Measurements from ENCODE around the gene RGL3.

DNA sequence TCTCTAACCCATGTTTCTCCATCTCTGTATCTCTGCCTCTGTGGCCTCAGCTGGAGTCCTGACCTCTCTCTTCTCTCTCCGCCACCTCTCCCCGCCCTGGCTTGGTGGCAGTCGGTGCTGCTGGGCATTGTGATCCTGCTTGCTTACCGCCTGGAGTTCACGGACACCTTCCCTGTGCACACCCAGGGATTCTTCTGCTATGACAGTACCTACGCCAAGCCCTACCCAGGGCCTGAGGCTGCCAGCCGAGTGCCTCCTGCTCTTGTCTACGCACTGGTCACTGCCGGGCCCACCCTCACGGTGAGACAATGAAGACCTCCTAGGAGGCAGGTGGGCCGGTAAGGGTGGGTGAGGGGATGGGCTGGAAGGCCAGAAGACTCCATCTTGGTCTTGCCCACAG is 59.7 kb downstream of the RGL3 start:
- TF ChIP-seq, protein P1, sequence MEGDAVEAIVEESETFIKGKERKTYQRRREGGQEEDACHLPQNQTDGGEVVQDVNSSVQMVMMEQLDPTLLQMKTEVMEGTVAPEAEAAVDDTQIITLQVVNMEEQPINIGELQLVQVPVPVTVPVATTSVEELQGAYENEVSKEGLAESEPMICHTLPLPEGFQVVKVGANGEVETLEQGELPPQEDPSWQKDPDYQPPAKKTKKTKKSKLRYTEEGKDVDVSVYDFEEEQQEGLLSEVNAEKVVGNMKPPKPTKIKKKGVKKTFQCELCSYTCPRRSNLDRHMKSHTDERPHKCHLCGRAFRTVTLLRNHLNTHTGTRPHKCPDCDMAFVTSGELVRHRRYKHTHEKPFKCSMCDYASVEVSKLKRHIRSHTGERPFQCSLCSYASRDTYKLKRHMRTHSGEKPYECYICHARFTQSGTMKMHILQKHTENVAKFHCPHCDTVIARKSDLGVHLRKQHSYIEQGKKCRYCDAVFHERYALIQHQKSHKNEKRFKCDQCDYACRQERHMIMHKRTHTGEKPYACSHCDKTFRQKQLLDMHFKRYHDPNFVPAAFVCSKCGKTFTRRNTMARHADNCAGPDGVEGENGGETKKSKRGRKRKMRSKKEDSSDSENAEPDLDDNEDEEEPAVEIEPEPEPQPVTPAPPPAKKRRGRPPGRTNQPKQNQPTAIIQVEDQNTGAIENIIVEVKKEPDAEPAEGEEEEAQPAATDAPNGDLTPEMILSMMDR (IDR thresholded peaks at IDR 0.05; ENCODE audit: insufficient read depth, low read depth, low read length), result no peak
- no peak for TF ChIP-seq EZH2 (IDR thresholded peaks at IDR 0.05; ENCODE audit: insufficient read depth, low read length)

Measured in astrocyte (in vitro differentiated cells and primary cell).